GM12891 (cell line): ENCODE measurements around the gene GMDS.

Experiments
- POLR2AphosphoS5 ChIP-seq: IDR thresholded peaks from 2 replicates; pipeline ENCODE4 v1.6.1; 2011; ENCODE audit warnings: low read depth, low read length, control low read depth
- TAF1 ChIP-seq: IDR thresholded peaks from 2 replicates; pipeline ENCODE4 v1.6.1; 2011; ENCODE audit warnings: low read depth, low read length, control low read depth

DNA sequence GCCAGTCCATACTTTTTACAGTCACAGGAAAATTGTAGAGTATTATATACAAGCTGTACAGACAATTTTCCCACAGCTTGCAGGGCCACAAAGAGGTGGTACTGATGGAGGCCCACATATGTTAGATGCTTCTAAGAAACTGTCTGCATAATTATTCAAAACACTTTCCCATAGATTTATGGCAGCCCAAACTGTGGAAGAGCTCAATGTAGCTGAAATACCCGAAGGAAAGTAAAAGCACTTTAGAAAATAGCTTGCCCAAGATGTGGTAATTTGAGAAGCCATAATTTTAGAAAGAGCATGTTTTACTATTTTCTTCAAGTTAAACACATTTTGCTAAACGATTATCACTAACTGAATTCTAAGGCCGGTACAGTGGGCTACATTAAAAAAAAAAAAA is 36.9 kb downstream of the GMDS start:
- TF ChIP-seq POLR2AphosphoS5 (no peak), TAF1 (no peak)
